ENCODE measurements around the gene GALNT11. TPM values are rescaled to one million over a fixed set of nuclear protein-coding genes. Genes with fewer than 3 reads are reported as not detected.

The GALNT11 gene
- total and polyA plus RNA-seq, 4 donors, result 12.0 to 21.8 (median 13.8) TPM

DNA sequence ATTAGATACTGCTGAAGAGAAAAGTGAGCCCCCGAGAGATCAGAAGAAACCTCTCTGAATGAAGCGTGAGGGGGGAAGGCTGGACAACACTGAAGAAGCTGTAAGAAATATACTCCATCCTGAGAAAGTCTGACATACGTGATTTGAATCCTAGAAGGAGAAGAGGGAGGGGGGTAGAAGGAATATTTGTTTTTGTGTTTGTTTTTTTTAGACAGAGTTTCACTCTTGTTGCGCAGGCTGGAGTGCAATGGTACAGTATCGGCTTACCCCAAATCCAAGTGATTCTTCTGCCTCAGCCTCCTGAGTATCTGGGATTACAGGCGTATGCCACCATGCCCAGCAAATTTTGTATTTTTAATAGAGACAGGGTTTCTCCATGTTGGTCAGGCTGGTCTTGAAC is 52.6 kb downstream of the GALNT11 start:
- Histone ChIP-seq H3K9me3 (ENCODE audit: control insufficient read depth in 4 of 4, low read length in 3 of 4) (no peaks in the 10 kb centered on the region), H3K4me1 (ENCODE audit: control insufficient read depth in 4 of 4, insufficient read depth in 4 of 4, low read length in 3 of 4) (peaks cover 0 to 5% (median 5%) of the 10 kb centered on the region in 4 donors), H3K9ac (ENCODE audit: low read depth in 1 of 2, low read length in 2 of 2) (no peak overlapping the region), H3K4me3 (ENCODE audit: low read depth in 1 of 3, low read length in 3 of 3) (no peak overlapping the region), H3K27ac (ENCODE audit: low read depth in 1 of 2, low read length in 2 of 2) (no peak overlapping the region), H3K36me3 (ENCODE audit: control insufficient read depth in 4 of 4, insufficient read depth in 3 of 4, low read depth in 1 of 4, low read length in 3 of 4) (no peaks in the 10 kb centered on the region), H3K27me3 (ENCODE audit: control insufficient read depth in 4 of 4, insufficient read depth in 4 of 4, low read length in 3 of 4) (no peaks in the 10 kb centered on the region)
- TF ChIP-seq YY1 (IDR thresholded peaks at IDR 0.05), result no peak
- no peak for TF ChIP-seq ZBTB33 (IDR thresholded peaks at IDR 0.05)
- TF ChIP-seq FOXA2 (IDR thresholded peaks at IDR 0.05), result no peak
- no peak for TF ChIP-seq EGR1 (IDR thresholded peaks at IDR 0.05; ENCODE audit: low read depth in 2 of 2)
- TF ChIP-seq CTCF (IDR thresholded peaks at IDR 0.05; ENCODE audit: low read depth, low read length, missing input control), result no peak
- no peak for TF ChIP-seq FOXA1 (IDR thresholded peaks at IDR 0.05)
- no peak for TF ChIP-seq GABPA (IDR thresholded peaks at IDR 0.05 in 1 of 2, conservative IDR thresholded peaks at IDR 0.05 in 1 of 2)
- no peak for TF ChIP-seq TAF1 (conservative IDR thresholded peaks at IDR 0.05)
- TF ChIP-seq SP1 (IDR thresholded peaks at IDR 0.05), result no peak
- TF ChIP-seq RXRA (IDR thresholded peaks at IDR 0.05), result no peak
- no peak for TF ChIP-seq RAD21 (IDR thresholded peaks at IDR 0.05)
- DNase-seq (ENCODE audit: low spot score), result no peak
- WGBS, result 90% methylated on average over 6 of the region's 6 CpGs

GRCh38 chr7:152078786-152079185 is 53.3 kb downstream of the GALNT11 start:
- 89% methylated on average over 3 of the region's 3 CpGs for WGBS

More at GRCh38 chr7:152078786-152079185, 53.3 kb downstream of the GALNT11 start:
- H3K9ac ChIP-seq (ENCODE audit: low read depth in 1 of 2, low read length in 2 of 2), result no peak overlapping the region
- no peak for DNase-seq (ENCODE audit: low spot score)
- peaks cover 0 to 5% (median 5%) of the 10 kb centered on the region in 4 donors for H3K4me1 ChIP-seq (ENCODE audit: control insufficient read depth in 4 of 4, insufficient read depth in 4 of 4, low read length in 3 of 4)
- H3K27me3 ChIP-seq (ENCODE audit: control insufficient read depth in 4 of 4, insufficient read depth in 4 of 4, low read length in 3 of 4), result no peaks in the 10 kb centered on the region
- no peak for TF ChIP-seq HNF4A (conservative IDR thresholded peaks at IDR 0.05)
- no peak for TF ChIP-seq SP1 (IDR thresholded peaks at IDR 0.05)
- TF ChIP-seq RXRA (IDR thresholded peaks at IDR 0.05), result no peak
- no peak for TF ChIP-seq FOXA1 (IDR thresholded peaks at IDR 0.05)
- TF ChIP-seq TAF1 (conservative IDR thresholded peaks at IDR 0.05), result no peak
- no peak for TF ChIP-seq CTCF (IDR thresholded peaks at IDR 0.05; ENCODE audit: low read depth, low read length, missing input control)
- H3K9me3 ChIP-seq (ENCODE audit: control insufficient read depth in 4 of 4, low read length in 3 of 4), result no peaks in the 10 kb centered on the region
- no peaks in the 10 kb centered on the region for H3K36me3 ChIP-seq (ENCODE audit: control insufficient read depth in 4 of 4, insufficient read depth in 3 of 4, low read depth in 1 of 4, low read length in 3 of 4)
- no peak overlapping the region for H3K4me3 ChIP-seq (ENCODE audit: low read depth in 1 of 3, low read length in 3 of 3)
- no peak overlapping the region for H3K27ac ChIP-seq (ENCODE audit: low read depth in 1 of 2, low read length in 2 of 2)
